Activated effector memory CD4-positive, alpha-beta T cell treated with anti-CD3 and anti-CD28 coated beads, Interleukin-2, amount 50 U/mL, for 16 hours (primary cell): ENCODE measurements around the gene NEIL1.
"Not testable (repeated sequence)": the region's sequence is repeated elsewhere in the genome, so short reads cannot be mapped to it uniquely, and the experiment has no call there.

Source experiments
- DNase-seq: peaks from one replicate; pipeline ENCODE4 v3.0.0-alpha.2; 2020

NEIL1 gene

GRCh38 chr15:75358771-75359536 is 12.1 kb downstream of the NEIL1 start:
- no peak for DNase-seq

DNA sequence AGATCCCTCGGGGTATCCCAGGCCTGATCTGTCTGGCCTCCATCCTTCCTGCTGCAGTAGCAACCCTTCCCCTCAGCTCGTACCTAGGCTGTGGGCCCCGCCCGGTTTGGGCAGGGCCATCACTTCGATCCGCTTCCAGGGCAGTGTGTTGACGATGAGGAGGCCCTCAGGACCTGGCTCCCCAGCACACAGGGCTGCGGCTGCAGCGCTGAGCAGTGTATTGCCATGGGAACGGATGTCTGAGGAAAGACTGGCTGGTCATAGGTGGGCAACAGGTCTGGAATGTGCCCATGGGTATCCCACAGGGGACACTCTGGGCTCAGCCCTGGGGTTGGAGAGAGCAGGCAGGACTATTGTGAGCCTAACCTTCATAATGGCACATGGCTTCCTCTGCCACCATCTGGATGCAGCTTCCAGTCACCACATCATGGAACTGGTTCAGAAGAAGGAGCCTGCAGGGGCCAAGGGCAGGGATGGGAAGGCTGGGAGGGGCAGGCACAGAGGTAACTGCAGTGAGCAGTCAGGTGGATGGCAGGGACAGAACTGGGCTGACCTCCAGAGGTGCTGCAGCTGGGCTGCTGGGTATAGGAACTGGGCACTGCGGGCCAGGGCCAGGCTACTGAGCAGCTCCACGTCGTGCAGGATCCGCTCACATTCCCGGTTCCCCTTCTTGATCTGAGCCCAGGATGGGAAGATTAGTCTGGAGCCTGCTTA is 12.9 kb downstream of the NEIL1 start:
- DNase-seq: no peak

- no peak for DNase-seq
Observed at GRCh38 chr15:75360391-75360790, 13.6 kb downstream of the NEIL1 start.

DNA sequence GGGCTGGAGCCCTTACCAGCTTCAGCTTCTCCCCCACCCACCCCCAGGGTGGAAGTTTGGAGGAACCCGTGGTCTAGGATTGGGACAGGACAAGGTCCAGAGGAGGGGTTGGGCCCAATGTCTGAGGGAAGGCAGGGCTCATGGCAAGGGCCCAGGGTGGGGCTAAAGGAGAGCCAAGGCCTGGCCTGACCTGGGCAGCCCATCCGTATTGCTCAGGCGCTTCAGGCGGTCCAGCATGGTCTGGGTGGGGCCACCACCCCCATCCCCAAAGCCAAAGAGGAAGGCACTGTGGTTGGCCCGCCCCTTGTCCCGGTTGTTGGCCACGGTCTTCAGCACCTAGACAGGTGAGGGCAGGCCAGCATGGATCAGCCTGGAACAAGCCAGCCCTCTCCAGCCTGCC is 14.0 kb downstream of the NEIL1 start:
- no peak for DNase-seq

DNA sequence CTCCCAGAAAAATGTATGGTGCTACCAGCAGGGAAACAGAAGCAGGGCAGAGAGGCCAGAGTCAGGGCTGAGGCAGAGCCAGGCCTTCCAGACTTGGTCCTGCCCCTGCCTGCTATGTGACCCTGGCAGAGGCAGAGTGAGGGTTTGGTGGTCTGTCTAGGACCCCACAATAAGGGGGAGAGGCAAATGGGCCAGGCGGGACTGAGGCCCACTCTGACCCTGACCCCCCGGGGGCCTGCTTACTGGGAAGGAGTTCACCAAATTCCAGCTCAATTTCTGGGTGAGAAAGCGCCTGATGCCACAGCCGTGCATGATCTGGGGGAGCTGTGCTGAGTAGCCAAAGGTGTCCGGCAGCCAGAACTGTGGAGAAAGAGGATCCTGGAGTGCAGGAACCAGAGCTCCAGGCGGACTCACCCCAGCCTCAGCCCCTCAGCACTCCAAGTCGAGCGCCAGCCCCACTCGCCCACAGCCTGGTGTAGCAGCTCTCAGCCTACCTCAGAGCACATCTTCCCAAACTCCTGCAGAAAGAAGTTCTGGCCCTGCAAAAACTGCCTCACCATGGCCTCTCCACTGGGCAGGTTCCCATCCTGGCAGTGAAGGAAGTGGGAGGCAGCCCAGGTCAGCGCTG is 14.6 kb downstream of the NEIL1 start:
- DNase-seq: no peak

DNA sequence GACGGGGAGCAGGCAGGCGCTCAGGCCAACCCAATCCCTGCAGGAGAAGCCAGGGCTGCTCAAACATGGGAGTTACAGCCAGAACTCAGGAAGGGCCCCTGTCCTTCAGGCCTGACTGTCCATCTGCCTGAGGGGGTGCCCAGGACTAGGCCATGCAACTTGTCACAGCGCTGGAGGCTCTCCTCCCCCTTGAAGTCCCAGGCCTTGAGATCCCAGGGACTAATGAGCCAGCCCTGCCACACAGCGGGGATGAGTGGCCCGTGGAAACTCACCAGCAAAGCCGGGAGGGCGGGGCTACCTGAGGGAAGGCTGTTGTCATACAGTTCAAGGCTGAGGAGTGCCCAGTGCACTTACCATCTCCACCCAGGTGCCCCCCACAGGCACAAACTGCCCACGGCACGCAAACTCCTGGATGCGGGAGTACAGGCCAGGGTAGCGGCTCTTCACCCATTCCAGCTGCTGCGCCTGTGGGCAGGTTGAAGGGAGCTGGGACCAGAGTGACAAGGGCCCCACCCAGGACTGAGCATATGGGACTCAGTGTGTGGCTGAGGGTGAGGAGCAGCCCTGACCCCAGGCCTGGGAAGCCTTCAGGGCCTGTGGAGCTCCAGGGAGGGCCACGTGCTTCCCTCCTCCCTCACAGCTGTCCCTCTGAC is 15.3 kb downstream of the NEIL1 start:
- no peak for DNase-seq

- DNase-seq: no peak
Observed at GRCh38 chr15:75362642-75363249, 15.9 kb downstream of the NEIL1 start.

GRCh38 chr15:75363786-75364185 is 16.9 kb downstream of the NEIL1 start:
- DNase-seq: no peak

DNA sequence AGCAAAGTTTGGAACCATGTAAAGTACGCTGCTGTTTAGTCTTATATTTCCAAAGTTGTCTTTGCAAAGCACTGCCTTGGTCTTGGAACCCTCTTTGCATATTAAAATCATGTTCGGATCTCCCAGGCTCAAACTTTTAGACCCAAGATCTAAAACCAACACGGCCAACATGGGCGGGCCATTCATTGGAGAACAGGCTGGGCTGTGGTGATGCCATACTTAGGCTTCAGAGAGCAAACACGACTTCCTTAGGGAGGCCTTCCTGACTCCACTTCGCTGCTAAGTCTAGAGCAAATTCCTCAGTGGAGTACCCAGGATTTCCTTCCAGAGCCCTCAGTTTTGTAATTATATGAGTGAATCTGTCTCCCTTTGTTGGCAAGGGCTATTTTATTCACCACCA is 18.0 kb downstream of the NEIL1 start:
- no peak for DNase-seq

DNA sequence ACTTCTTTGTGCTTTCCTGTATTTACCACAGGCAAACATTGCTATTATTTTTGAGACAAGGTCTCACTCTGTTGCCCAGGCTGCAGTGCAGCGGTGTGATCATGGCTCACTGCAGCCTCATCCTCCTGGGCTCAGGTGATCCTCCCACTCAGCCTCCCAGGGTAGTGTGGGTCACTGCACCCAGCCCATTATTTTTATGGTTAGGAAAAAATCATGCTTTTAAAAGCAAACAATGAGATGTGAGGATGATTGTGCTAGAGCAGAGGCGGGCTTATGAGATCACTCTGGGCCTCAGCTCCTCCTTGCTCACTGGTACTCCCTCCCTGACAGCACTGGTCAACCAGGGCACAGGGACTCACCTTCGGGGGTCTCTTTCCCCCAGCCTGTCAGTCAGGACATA is 19.3 kb downstream of the NEIL1 start:
- no peak for DNase-seq

DNA sequence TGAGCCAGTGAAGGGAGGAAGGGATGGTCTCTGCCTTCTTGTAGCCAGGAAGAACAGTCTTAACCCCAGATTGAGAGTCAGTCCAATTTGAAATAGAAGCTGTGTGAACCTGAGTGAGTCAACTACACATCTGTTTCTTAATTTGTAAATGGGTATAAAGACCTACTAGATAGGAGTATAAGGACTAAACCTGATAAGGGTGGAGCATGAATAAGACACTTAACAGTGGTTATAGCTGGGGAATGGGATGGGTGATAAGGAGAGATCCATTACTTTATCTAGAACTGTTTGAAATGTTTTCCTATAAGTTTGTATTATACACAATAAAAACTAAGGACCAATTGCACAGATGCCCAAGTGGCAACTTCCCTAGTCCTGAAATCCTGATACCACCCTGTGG is 20.2 kb downstream of the NEIL1 start:
- no peak for DNase-seq

DNA sequence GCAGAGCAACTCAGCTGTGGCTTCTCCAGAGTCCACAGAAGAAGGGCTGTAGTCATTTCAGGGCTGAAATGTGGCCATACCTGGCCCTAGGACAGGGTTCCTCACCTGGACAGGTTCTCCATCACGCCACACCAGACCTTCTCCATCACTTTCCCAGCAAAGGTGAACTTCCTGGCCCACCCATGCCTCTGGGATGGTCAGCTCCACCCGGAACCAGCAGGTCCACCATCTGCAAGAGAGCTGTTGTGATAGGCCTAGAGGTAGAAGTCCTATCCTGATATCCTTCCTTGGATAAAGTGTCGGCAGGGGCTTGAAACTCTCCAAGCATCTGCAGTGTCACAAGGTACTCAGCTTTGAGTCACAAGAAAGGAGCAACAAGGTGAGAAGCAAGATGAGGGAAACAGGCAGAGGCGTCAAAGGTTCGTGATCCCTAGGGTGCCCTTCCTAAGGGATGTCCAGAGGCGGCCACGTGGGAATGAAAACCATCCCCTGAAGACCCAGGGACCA is 20.6 kb downstream of the NEIL1 start:
- DNase-seq: no peak

GRCh38 chr15:75367913-75368688 is 21.3 kb downstream of the NEIL1 start, which contains the start of gene MAN2C1:
Gene MAN2C1, minus strand, starts transcription at chr15:75368607. Its CDS starts 24 bp downstream, at chr15:75368583.
- DNase-seq: peak; percentile 97

DNA sequence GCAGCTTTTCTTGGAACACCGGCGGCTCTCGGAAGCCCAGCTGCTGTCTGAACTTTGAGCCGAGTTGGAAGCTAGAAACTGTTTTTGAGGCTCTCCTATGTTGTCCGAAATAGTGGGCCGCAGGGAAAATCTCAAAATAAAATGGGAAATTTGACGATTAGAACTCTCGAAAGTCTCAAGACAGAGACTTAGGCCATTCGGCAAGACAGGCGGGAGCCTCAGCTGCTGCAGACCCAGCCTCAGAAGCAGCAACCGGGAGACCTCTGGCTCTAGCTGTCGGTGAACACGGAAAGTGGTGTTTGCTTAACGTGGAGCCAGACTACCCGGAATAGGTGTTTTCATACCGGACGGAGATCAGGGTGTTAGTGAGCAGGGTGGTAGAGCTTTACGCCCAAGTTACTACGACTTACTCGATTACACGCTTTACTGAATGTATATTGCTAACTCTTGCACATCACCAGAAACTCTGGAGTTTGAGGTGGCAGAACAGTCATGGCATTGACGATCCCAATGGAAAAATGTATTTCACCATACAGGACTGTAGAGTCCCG is 21.9 kb downstream of the NEIL1 start:
- no peak for DNase-seq

- DNase-seq: no peak
Observed at GRCh38 chr15:75369897-75370581, 23.2 kb downstream of the NEIL1 start.

- DNase-seq: no peak
Observed at GRCh38 chr15:75371486-75371885, 24.6 kb downstream of the NEIL1 start.

DNA sequence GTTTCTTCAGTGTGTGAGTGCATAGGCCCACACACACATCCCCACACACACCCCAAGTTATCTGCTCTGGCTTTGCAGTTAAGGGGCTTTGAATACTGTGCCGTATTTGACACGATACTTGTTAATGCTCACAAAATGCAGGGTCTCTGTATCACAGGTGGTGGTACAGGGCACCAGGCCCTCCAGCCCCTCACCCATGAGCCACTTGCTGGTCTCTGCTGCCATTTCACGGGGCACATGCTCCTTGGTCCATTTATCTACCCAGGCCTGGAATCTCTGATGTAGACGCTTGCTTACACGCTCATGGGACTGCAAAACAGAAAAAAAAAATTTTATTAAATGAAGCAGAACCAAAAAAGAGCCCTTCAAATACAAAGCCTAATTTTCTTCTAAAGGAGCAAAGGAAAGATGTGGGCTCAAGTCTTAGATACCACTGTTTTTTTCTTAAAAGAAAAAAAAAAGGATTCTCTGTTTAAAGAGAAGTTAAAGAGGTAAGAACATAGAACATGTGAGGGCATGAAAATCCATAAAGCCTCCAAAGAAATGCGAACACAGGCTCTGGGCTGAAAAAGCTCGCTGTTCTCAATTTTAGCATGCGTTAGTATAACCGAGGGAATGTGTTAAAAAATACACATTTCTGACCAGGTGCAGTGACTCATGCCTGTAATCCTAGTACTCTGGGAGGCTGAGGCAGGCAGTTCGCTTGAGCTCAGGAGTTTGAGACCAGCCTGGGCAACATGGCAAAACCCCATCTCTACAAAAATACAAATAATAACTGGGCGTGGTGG is 25.3 kb downstream of the NEIL1 start:
- DNase-seq: no peak

- DNase-seq: no peak
Observed at GRCh38 chr15:75380773-75381172, 33.9 kb downstream of the NEIL1 start.

GRCh38 chr15:75383986-75384385 is 37.1 kb downstream of the NEIL1 start:
- DNase-seq: not testable (repeated sequence)

GRCh38 chr15:75389791-75390382 is 43.0 kb downstream of the NEIL1 start:
- no peak for DNase-seq
